Activated CD4-positive, alpha-beta T cell treated with anti-CD3 and anti-CD28 coated beads for 36 hours (primary cell): ENCODE results near the gene SELENON. TPM values are rescaled to one million over a fixed set of nuclear protein-coding genes. Genes with fewer than 3 reads are reported as not detected.

Experiments
- ATAC-seq: fragments of 200-7000 bp; cut with Tn5 transposase; one replicate; pipeline ENCODE4 v1.10.0; 2021; ENCODE audit warnings: mild to moderate bottlenecking, moderate library complexity
- CTCF ChIA-PET: fragments of 350-600 bp; sonication (Branson Sonifier 250); formaldehyde crosslinking; loops from one replicate; lab custom pipeline; 2021; ENCODE audit warnings: antibody characterized with exemption; lab: Charles Lee
- POLR2A ChIA-PET: fragments of 350-600 bp; sonication (Branson Sonifier 250); formaldehyde crosslinking; loops from one replicate; lab custom pipeline; 2021; ENCODE audit warnings: antibody characterized with exemption, inconsistent platforms; lab: Charles Lee
- DNase-seq: peaks from one replicate; pipeline ENCODE4 v3.0.0-alpha.2; 2020
- H3K27ac Mint-ChIP-seq: one replicate; pipeline ENCODE4 v1.8.0; 2021; ENCODE audit warnings: mixed read lengths
- H3K27me3 Mint-ChIP-seq: one replicate; pipeline ENCODE4 v1.8.0; 2021; ENCODE audit warnings: mixed read lengths
- H3K36me3 Mint-ChIP-seq: one replicate; pipeline ENCODE4 v1.8.0; 2021; ENCODE audit warnings: low read depth, mixed read lengths
- H3K4me1 Mint-ChIP-seq: one replicate; pipeline ENCODE4 v1.8.0; 2021; ENCODE audit warnings: mixed read lengths
- H3K4me3 Mint-ChIP-seq: one replicate; pipeline ENCODE4 v1.8.0; 2021; ENCODE audit warnings: mild to moderate bottlenecking, moderate library complexity, mixed read lengths
- H3K9me3 Mint-ChIP-seq: one replicate; pipeline ENCODE4 v1.8.0; 2021; ENCODE audit warnings: low read depth, mixed read lengths
- intact Hi-C, 2 experiments: fragments of 100-400 bp; cut with DNase I in 1 of 2; cut with micrococcal nuclease in 1 of 2; formaldehyde crosslinking; loops; one replicate each; pipeline versions ENCODE4 v1.14.2 to v1.15.1; 2022 to 2024; cut with DNase I, micrococcal nuclease
- total RNA-seq, 2 experiments: library from RNA; stranded (reverse); gene quantifications; one replicate each; pipeline ENCODE4 v1.2.3, GENCODE V29; 2021

Gene SELENON
- total RNA-seq, 2 experiments from 2014 or later, result 31.5 to 33.5 TPM

DNA sequence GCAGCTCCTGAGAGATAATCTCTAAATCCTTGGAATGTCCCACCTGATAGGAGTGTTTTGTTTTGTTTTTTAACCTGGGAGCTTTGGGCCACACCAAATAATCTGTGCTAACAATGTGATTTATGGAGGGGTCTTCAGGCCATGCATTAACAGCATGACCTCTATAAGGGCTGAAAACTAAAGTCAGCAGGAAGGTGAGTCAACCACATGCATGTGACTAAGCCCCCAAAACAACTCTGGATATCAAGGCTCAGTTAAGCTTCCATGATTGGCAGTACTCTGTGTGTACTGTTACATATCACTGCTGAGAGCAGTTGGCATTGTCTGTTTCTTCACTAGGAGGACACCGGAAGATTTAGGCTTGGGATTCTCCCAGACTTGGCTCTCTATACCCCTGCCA is 48.5 kb downstream of the SELENON start:
- H3K36me3 Mint-ChIP-seq, result no peaks in the 10 kb centered on the region
- CTCF ChIA-PET, result interaction anchor here (0.7 kb wide), 1 partner anchor 118 kb away, joined by 3 read pairs; no protein-coding TSS in a partner anchor
- intact Hi-C loops, result no loop called here
- no peak overlapping the region for H3K4me3 Mint-ChIP-seq
- H3K4me1 Mint-ChIP-seq, result peaks cover 8% of the 10 kb centered on the region
- ATAC-seq (no peak), DNase-seq (no peak)
- no peak overlapping the region for H3K27ac Mint-ChIP-seq
- no peaks in the 10 kb centered on the region for H3K9me3 Mint-ChIP-seq
- POLR2A ChIA-PET, result interaction anchor here (0.7 kb wide), 1 partner anchor 140 kb away, joined by 3 read pairs; no protein-coding TSS in a partner anchor
- no peaks in the 10 kb centered on the region for H3K27me3 Mint-ChIP-seq

DNA sequence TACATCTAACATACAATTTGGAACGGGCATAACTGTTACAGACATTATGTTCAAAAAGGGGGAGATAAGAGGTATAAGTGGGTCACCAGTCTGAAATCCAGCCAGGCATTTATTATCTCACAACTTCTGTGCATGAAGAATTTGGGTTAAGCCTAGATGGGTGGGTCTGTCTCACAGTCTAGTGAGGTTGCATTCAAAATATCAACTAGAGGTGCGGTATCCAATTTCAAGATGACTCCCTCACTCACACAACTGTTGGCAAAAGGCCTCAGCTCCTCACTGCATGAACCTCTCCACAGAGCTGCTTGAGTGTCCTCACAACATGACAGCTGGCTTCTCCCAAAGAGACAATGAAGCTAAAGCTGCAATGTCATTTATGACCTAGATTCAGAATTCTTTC is 54.6 kb downstream of the SELENON start:
- H3K27ac Mint-ChIP-seq, result no peak overlapping the region
- ChIA-PET POLR2A (no interaction called here), CTCF (interaction anchor here (0.7 to 1.3 kb wide), 5 partner anchors 14 to 105 kb away, joined by 3 to 5 read pairs (median 4); no protein-coding TSS in a partner anchor)
- H3K4me3 Mint-ChIP-seq, result no peak overlapping the region
- no peaks in the 10 kb centered on the region for H3K27me3 Mint-ChIP-seq
- ATAC-seq (no peak), DNase-seq (no peak)
- H3K36me3 Mint-ChIP-seq, result no peaks in the 10 kb centered on the region
- intact Hi-C loops, result no loop called here
- no peaks in the 10 kb centered on the region for H3K9me3 Mint-ChIP-seq
- H3K4me1 Mint-ChIP-seq, result peaks cover 5% of the 10 kb centered on the region

DNA sequence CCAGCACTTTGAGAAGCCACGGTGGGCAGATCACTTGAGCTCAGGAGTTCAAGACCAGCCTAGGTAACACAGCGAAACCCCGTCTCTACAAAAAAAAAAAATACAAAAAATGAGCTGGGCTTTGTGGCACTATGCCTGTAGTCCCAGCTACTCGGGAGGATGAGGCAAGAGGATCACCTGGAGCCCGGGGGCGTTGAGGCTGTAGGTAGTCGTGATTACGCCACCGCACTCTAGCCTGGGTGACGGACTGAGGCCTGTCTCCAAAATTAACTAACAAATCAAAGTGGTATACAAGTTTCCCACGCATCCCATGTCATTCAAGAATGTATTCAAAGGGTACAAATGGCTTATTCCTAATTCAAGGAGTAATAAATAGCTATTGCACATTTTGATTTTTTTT is 56.9 kb downstream of the SELENON start:
- ChIA-PET CTCF (interaction anchor here (0.6 kb wide), 2 partner anchors 226 to 1465 kb away, joined by 3 read pairs; no protein-coding TSS in a partner anchor), POLR2A (no interaction called here)
- Mint-ChIP-seq H3K9me3 (no peaks in the 10 kb centered on the region), H3K36me3 (no peaks in the 10 kb centered on the region), H3K27ac (no peak overlapping the region), H3K27me3 (no peaks in the 10 kb centered on the region), H3K4me3 (no peak overlapping the region), H3K4me1 (peaks cover 13% of the 10 kb centered on the region)
- intact Hi-C loops, result no loop called here
- ATAC-seq (no peak), DNase-seq (no peak)

DNA sequence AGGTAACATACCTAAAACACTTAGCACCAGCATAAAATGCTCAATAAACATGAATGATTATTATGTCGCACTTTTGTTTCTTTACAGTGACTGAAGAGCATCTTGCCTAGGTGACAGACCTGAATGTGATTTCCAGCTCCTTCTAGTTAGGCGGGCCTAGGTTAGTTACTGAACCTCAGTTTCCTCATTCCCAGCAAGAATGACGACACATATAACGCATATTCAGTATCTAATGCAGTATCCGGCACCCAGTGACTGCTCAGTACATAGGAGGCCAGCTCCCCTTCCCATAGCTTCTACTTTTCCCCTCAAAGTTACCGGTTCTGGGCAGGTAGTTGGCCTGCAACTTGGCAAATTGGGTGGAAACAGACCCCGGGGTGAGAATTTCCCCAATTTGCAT is 58.5 kb downstream of the SELENON start:
- CTCF ChIA-PET, result interaction anchor here (0.6 to 0.8 kb wide), 5 partner anchors 29 to 1630 kb away, joined by 3 to 4 read pairs (median 3); partner anchors contain the start of gene MTFR1L
- peak overlapping the region; percentile 66 for H3K27ac Mint-ChIP-seq
- H3K4me3 Mint-ChIP-seq, result peak overlapping the region; percentile 94
- no peak for DNase-seq
- intact Hi-C loops, result no loop called here
- no peak for ATAC-seq
- POLR2A ChIA-PET, result no interaction called here
- H3K27me3 Mint-ChIP-seq, result no peaks in the 10 kb centered on the region
- no peaks in the 10 kb centered on the region for H3K9me3 Mint-ChIP-seq
- peaks cover 13% of the 10 kb centered on the region for H3K4me1 Mint-ChIP-seq
- H3K36me3 Mint-ChIP-seq, result peaks cover 2% of the 10 kb centered on the region

DNA sequence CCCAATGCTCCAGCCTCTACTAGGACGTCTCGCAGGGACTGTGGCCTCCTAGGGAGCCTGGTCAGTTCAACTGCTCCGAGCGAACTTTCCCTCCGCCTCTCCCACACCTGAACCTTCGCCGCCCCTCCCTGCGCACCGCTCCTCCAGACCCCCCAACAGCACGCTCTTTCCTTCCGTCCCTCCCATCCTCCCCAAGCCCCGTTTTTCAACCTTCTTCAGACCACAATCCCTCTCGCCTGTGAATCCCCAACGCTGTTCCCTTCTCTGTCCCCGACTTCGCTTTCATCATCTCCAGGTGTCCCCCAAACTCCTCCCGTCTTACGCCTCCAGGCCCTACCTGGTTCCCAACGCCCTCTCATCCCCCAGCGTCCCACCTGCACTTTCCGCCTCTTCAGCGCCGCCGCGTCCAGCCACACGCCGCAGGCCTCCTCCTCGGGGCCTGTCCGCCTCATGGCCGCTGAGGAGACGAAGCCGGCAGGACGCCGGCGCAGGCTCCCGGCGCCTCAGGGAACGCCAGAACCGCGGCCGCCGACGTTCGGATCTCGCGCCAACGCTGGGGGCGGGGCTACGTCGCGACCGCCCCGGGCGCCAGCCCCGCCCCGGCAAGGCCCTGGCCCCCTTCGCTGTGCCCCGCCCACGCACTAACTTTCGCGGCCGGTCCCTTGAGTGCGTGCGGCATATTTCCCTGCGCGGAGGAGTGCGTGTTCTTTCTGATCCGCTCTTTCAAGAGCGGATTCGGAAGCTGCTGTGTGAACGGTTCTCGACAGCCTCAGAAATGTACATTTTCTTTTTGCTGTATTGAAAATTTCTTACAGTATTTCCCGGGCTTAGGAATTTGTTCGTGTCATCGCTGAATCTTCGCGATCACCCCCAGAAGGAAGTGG is 59.2 kb downstream of the SELENON start, which contains the start of gene AUNIP:
AUNIP (minus strand) TSS at position 552 of the 884 bp plus-strand sequence; CDS start at position 452, 100 bp downstream.
- intact Hi-C loops, result loop anchor here in 1 of 2 experiments (1.0 kb wide), 7 partner anchors 16 to 429 kb away; partner anchors contain the start of genes CEP85, MACO1, PAFAH2 and PAQR7
- CTCF ChIA-PET, result interaction anchor here (0.6 to 0.8 kb wide), 4 partner anchors 36 to 1629 kb away, joined by 3 to 4 read pairs (median 4); partner anchors contain the start of gene MTFR1L

DNA sequence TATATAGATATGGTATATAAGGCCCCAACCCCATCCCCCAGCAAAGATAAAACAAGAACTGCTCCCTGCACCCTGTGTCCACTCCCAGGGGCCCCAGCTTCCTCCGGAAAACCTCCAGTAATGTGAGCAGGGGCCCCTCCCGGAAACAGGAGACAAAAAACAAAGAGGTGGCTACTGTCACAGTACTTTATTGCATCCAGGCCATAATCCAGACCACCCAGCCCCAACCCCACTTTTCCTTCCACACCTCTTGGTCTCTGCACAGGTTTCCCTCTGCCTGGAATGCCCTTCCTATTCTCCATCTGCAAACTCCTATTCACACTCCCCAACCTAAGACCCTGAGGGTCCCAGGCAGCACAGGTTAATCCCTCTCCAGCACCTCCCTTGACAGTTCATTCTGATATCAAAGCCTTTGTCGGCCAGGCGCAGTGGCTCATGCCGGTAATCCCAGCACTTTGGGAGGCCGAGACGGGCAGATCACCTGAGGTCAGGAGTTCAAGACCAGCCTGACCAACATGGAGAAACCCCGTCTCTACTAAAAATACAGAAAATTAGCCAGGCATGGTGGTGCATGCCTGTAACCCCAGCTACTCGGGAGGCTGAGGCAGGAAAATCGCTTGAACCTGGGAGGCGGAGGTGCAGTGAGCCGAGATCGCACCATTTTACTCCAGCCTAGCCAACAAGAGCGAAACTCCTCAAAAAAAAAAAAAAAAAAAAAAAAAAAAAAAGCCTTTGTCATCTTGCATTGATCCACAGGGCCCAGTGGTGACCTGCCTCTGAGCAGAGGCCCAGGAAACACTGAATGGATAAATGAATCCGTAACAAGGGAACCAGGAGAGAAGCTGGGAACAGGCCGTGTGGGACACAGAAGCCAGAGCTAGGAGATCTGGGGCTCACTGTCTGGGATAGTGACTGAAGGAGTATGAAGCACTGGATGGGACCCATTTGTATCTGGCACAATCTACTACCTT is 61.6 kb downstream of the SELENON start:
- Mint-ChIP-seq H3K4me1 (peaks cover 13% of the 10 kb centered on the region), H3K36me3 (peaks cover 2% of the 10 kb centered on the region), H3K9me3 (no peaks in the 10 kb centered on the region), H3K27me3 (no peaks in the 10 kb centered on the region), H3K27ac (no peak overlapping the region), H3K4me3 (no peak overlapping the region)
- ChIA-PET CTCF (interaction anchor here (0.6 kb wide), 1 partner anchor 34 kb away, joined by 3 read pairs; no protein-coding TSS in a partner anchor), POLR2A (interaction anchor here (0.6 kb wide), 1 partner anchor 11 kb away, joined by 5 read pairs; no protein-coding TSS in a partner anchor)
- ATAC-seq, result no peak
- no peak for DNase-seq
- intact Hi-C loops, result no loop called here

More for the DNA sequence above, 59.2 kb downstream of the SELENON start, which contains the start of gene AUNIP:
- ATAC-seq (peak; percentile 95), DNase-seq (peak; percentile 97)
- Mint-ChIP-seq H3K4me1 (peaks cover 13% of the 10 kb centered on the region), H3K27me3 (no peaks in the 10 kb centered on the region), H3K9me3 (no peaks in the 10 kb centered on the region), H3K36me3 (peaks cover 2% of the 10 kb centered on the region), H3K27ac (peak within 1 kb of the TSS; percentile 93), H3K4me3 (peak within 1 kb of the TSS; percentile 94)
- POLR2A ChIA-PET, result interaction anchor here (0.6 kb wide), 1 partner anchor 460 kb away, joined by 3 read pairs; no protein-coding TSS in a partner anchor

DNA sequence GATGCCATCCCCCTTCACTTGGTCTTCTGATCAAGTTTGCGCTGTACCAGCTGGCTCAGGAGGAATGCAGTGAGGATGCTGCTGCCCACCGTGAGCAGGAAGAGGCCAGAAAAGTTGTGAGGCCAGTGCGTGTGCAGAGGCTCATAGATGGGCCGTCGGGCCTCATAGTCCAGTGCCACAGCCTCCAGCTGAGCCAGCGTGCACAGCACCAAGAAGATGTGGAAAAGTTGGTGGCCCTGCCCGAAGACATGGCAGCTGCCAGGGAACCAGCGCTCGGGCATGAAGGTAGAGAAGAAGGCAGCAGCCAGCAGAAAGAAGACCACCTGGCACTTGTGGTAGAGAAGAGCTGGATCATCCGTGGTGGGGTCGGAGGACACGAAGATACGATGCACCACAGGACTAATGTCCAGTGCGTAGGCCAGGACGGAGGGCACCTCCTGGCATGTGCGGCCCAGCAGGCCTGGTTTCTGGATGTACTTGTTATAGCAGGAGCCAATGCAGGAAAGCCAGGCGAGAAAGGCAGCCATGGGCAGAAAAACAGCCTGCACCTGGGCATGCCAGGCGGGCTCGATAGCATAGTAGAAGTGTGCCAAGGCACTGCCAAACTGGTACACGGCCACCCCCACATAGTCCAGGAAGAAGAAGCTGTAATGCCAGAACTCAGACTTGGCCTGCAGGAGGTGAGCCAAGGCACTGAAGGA is 62.9 kb downstream of the SELENON start:
- POLR2A ChIA-PET, result no interaction called here
- intact Hi-C loops, result no loop called here
- no peak overlapping the region for H3K4me3 Mint-ChIP-seq
- no peak overlapping the region for H3K27ac Mint-ChIP-seq
- peaks cover 13% of the 10 kb centered on the region for H3K4me1 Mint-ChIP-seq
- no peak for ATAC-seq
- peaks cover 2% of the 10 kb centered on the region for H3K36me3 Mint-ChIP-seq
- H3K27me3 Mint-ChIP-seq, result no peaks in the 10 kb centered on the region
- H3K9me3 Mint-ChIP-seq, result no peaks in the 10 kb centered on the region
- DNase-seq, result no peak
- CTCF ChIA-PET, result no interaction called here

DNA sequence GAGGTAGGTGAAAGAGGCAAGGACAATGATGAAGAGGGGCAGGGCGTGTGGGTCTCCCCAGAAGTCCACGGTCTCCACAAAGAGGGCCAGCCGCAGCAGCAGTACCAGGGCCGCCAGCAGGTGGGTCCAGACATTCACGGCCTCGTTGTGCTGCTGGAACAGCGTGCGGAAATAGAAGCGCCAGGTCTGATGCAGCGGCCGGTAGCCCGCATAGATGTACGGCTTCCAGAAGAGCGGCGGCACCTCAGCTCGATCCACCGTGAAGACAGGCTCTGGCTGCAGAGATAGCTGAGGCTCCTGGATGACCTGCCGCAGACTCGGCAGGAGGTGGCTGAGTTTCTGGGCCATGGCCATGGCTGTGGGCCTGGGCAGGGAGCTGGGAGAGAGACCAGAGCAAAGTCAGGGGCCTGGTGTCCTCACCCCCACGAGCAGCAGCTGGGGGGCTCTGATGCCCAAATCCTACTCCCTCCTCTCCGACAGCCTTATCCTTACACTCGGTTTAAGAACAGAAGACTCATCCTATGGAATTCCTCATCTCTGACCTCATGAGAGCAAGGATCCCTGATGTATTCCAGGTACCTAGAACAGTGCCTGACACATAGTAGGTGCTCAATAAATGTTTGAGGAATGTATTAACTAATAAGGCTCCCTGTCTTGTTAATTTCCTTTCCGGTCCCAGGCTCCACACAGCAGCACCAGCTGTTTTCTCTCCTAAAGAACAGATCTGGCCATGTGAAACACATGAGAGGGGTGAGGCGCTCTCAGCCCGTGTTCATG is 63.7 kb downstream of the SELENON start:
- DNase-seq, result no peak
- H3K36me3 Mint-ChIP-seq, result peaks cover 2% of the 10 kb centered on the region
- intact Hi-C loops, result no loop called here
- H3K4me3 Mint-ChIP-seq, result no peak overlapping the region
- ChIA-PET CTCF (interaction anchor here (0.6 to 1.0 kb wide), 2 partner anchors 246 to 306 kb away, joined by 3 read pairs; partner anchors contain the start of gene ZNF593), POLR2A (no interaction called here)
- no peaks in the 10 kb centered on the region for H3K27me3 Mint-ChIP-seq
- ATAC-seq, result no peak
- no peak overlapping the region for H3K27ac Mint-ChIP-seq
- peaks cover 9% of the 10 kb centered on the region for H3K4me1 Mint-ChIP-seq
- no peaks in the 10 kb centered on the region for H3K9me3 Mint-ChIP-seq

DNA sequence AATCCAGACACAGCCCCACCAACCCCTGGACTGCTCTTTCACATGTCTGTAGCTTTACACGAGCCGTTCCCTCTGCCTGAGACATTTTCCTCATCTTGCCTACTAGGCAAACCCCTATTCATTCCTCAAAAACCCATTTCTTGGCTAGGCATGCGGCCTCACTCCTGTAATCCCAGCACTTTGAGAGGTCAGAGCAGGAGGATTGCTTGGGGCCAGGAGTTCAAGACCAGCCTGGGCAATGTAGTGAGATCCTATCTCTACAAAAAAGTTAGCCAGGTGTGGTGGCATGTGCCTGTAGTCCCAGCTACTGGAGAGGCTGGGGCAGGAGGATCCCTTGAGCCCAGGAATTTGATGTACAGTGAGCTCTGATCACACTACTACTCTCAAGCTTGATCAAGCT is 64.4 kb downstream of the SELENON start:
- Mint-ChIP-seq H3K27ac (no peak overlapping the region), H3K27me3 (no peaks in the 10 kb centered on the region), H3K36me3 (peaks cover 2% of the 10 kb centered on the region), H3K4me3 (no peak overlapping the region), H3K4me1 (peaks cover 8% of the 10 kb centered on the region), H3K9me3 (no peaks in the 10 kb centered on the region)
- CTCF ChIA-PET, result interaction anchor here (0.6 to 1.0 kb wide), 3 partner anchors 83 to 305 kb away, joined by 3 read pairs; partner anchors contain the start of gene ZNF593
- DNase-seq (no peak), ATAC-seq (no peak)
- intact Hi-C loops, result no loop called here
- POLR2A ChIA-PET, result no interaction called here

DNA sequence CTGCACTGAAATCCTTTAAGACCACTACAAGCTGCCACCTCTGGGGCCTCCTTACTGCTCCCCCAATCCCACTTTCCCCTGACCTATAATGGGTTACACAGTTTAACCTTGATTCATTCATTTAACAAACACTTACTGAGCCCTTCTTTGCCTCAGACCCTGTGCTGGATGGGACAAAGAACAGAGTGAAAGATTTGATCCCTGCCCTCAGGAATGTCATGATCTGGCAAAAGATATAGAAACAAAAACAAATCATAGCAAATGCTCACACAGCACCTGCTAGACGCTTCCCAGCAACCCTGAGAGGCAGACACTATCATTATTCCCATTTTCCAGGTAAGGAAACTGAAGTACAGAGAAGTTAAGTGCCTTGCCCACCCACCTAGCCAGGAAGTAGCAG is 66.3 kb downstream of the SELENON start:
- intact Hi-C loops, result no loop called here
- H3K36me3 Mint-ChIP-seq, result peaks cover 2% of the 10 kb centered on the region
- CTCF ChIA-PET, result no interaction called here
- no peak for ATAC-seq
- no peaks in the 10 kb centered on the region for H3K4me1 Mint-ChIP-seq
- H3K27ac Mint-ChIP-seq, result no peak overlapping the region
- no peaks in the 10 kb centered on the region for H3K9me3 Mint-ChIP-seq
- POLR2A ChIA-PET, result no interaction called here
- H3K27me3 Mint-ChIP-seq, result no peaks in the 10 kb centered on the region
- no peak for DNase-seq
- H3K4me3 Mint-ChIP-seq, result no peak overlapping the region
